Cardiac muscle cell (in vitro differentiated cells and primary cell): ENCODE measurements around the gene FAM120A. TPM values are rescaled to one million over a fixed set of nuclear protein-coding genes. Genes with fewer than 3 reads are reported as not detected.

Experiments used
- DNase-seq, 2 donors: peaks; one replicate each; pipeline versions ENCODE4 v3.0.0 to v3.0.0-alpha.2; 2010 to 2017; ENCODE audit warnings: low read depth in 1 of 2, low spot score in 1 of 2
- H3K27ac ChIP-seq: fragments of 200-600 bp; sonication (generic); 2 replicates; pipeline ENCODE4 v1.5.1; 2016
- H3K27me3 ChIP-seq: fragments of 200-600 bp; sonication (generic); 2 replicates; pipeline ENCODE4 v1.6.0; 2016; ENCODE audit warnings: control low read depth
- H3K36me3 ChIP-seq: fragments of 200-600 bp; sonication (generic); 2 replicates; pipeline ENCODE4 v1.5.1; 2016; ENCODE audit warnings: control low read depth
- H3K4me1 ChIP-seq: fragments of 200-600 bp; sonication (generic); 2 replicates; pipeline ENCODE4 v1.8.1; 2017; ENCODE audit warnings: low read depth, mild to moderate bottlenecking, mixed run types
- H3K4me3 ChIP-seq: fragments of 200-600 bp; sonication (generic); 2 replicates; pipeline ENCODE4 v1.5.1; 2016; ENCODE audit warnings: mild to moderate bottlenecking
- H3K9me3 ChIP-seq: fragments of 200-600 bp; sonication (generic); 2 replicates; pipeline ENCODE4 v1.5.1; 2017; ENCODE audit warnings: low read depth, mild to moderate bottlenecking, control low read depth
- CTCF ChIP-seq: IDR thresholded peaks from 2 replicates; pipeline ENCODE4 v1.5.1; 2012; ENCODE audit warnings: low read depth, mild to moderate bottlenecking, low read length
- polyA plus RNA-seq: library from polyadenylated mRNA; unstranded; fragments of >200 nt; fragmentation: Nextera tagmentation; extraction: Ambion mirVana; gene quantifications from 2 replicates; pipeline ENCODE4 v1.2.1, GENCODE V29; 2016
- total RNA-seq: library from RNA; depleted of rRNA; stranded (reverse); fragments of >200 nt; gene quantifications from 2 replicates; pipeline ENCODE4 v1.2.3, GENCODE V29; 2016

FAM120A gene
- total and polyA plus RNA-seq, 2 experiments from 2014 or later = 12.9 to 39.8 TPM

- H3K4me3 ChIP-seq = no peak overlapping the region
- H3K36me3 ChIP-seq = peaks cover 9% of the 10 kb centered on the region
- no peaks in the 10 kb centered on the region for H3K9me3 ChIP-seq
- TF ChIP-seq CTCF = no peak
- peaks cover 2% of the 10 kb centered on the region for H3K4me1 ChIP-seq
- H3K27ac ChIP-seq = no peak overlapping the region
- H3K27me3 ChIP-seq = no peaks in the 10 kb centered on the region
- peak in 1 of 2 donors; percentile 28 for DNase-seq
Measured at GRCh38 chr9:93517331-93517730, 65.8 kb downstream of the FAM120A start.

GRCh38 chr9:93520523-93520922 lies 69.0 kb downstream of the FAM120A start:
- peaks cover 9% of the 10 kb centered on the region for H3K36me3 ChIP-seq
- H3K9me3 ChIP-seq = no peaks in the 10 kb centered on the region
- no peak for TF ChIP-seq CTCF
- no peak for DNase-seq
- no peaks in the 10 kb centered on the region for H3K27me3 ChIP-seq
- peaks cover 27% of the 10 kb centered on the region for H3K4me1 ChIP-seq
- H3K27ac ChIP-seq = no peak overlapping the region
- H3K4me3 ChIP-seq = no peak overlapping the region

- TF ChIP-seq CTCF = no peak
- peak in 1 of 2 donors; percentile 22 for DNase-seq
- Histone ChIP-seq H3K27ac (peak overlapping the region; percentile 60), H3K4me3 (no peak overlapping the region), H3K36me3 (peaks cover 7% of the 10 kb centered on the region), H3K9me3 (no peaks in the 10 kb centered on the region), H3K4me1 (peaks cover 27% of the 10 kb centered on the region), H3K27me3 (no peaks in the 10 kb centered on the region)
Measured at GRCh38 chr9:93522736-93523135, 71.3 kb downstream of the FAM120A start.

- Histone ChIP-seq H3K27ac (peak overlapping the region; percentile 60), H3K4me1 (peaks cover 27% of the 10 kb centered on the region), H3K36me3 (peaks cover 11% of the 10 kb centered on the region), H3K9me3 (no peaks in the 10 kb centered on the region), H3K4me3 (no peak overlapping the region), H3K27me3 (no peaks in the 10 kb centered on the region)
- TF ChIP-seq CTCF = no peak
- peak in 1 of 2 donors; percentile 70 for DNase-seq
Measured at GRCh38 chr9:93523518-93524144, 72.1 kb downstream of the FAM120A start.

- Histone ChIP-seq H3K4me3 (no peak overlapping the region), H3K27me3 (no peaks in the 10 kb centered on the region), H3K9me3 (no peaks in the 10 kb centered on the region), H3K27ac (no peak overlapping the region), H3K36me3 (peaks cover 23% of the 10 kb centered on the region), H3K4me1 (peaks cover 27% of the 10 kb centered on the region)
- no peak for TF ChIP-seq CTCF
- DNase-seq = peak in 1 of 2 donors; percentile 76
Measured at GRCh38 chr9:93525476-93525875, 74.0 kb downstream of the FAM120A start.

GRCh38 chr9:93531374-93531773 lies 79.9 kb downstream of the FAM120A start:
- DNase-seq = no peak
- no peaks in the 10 kb centered on the region for H3K27me3 ChIP-seq
- H3K36me3 ChIP-seq = peaks cover 50% of the 10 kb centered on the region
- no peak overlapping the region for H3K4me3 ChIP-seq
- H3K27ac ChIP-seq = no peak overlapping the region
- H3K4me1 ChIP-seq = peaks cover 10% of the 10 kb centered on the region
- no peaks in the 10 kb centered on the region for H3K9me3 ChIP-seq
- no peak for TF ChIP-seq CTCF
